Epithelial cell of prostate (primary cell): ENCODE results near the gene PDK4.

ENCODE experiments used
- DNase-seq: peaks from one replicate; pipeline ENCODE4 v3.0.0-alpha.2; 2011; ENCODE audit warnings: low read depth, low spot score
- H3K27ac ChIP-seq: fragments of 450-650 bp; 2 replicates; pipeline ENCODE4 v1.5.1; 2017; ENCODE audit warnings: mild to moderate bottlenecking

The PDK4 gene

GRCh38 chr7:95596198-95597063, at the start of gene PDK4:
PDK4 (minus strand) TSS chr7:95596516; CDS start chr7:95596293, 223 bp downstream.
- DNase-seq = no peak
- no peak within 1 kb of the TSS for H3K27ac ChIP-seq

GRCh38 chr7:95642173-95642572, 45.9 kb upstream of the PDK4 start:
- DNase-seq = no peak
- no peak overlapping the region for H3K27ac ChIP-seq

- DNase-seq = peak; percentile 6
- no peak overlapping the region for H3K27ac ChIP-seq
Measured at GRCh38 chr7:95636140-95636940, 40.0 kb upstream of the PDK4 start.

GRCh38 chr7:95632609-95633008, 36.3 kb upstream of the PDK4 start:
- no peak overlapping the region for H3K27ac ChIP-seq
- no peak for DNase-seq

- H3K27ac ChIP-seq = no peak overlapping the region
- DNase-seq = no peak
Measured at GRCh38 chr7:95631527-95631926, 35.2 kb upstream of the PDK4 start.

- no peak for DNase-seq
- H3K27ac ChIP-seq = no peak overlapping the region
Measured at GRCh38 chr7:95630702-95631458, 34.6 kb upstream of the PDK4 start.

- no peak for DNase-seq
- H3K27ac ChIP-seq = no peak overlapping the region
Measured at GRCh38 chr7:95628831-95629439, 32.6 kb upstream of the PDK4 start.

- DNase-seq = no peak
- H3K27ac ChIP-seq = no peak overlapping the region
Measured at GRCh38 chr7:95623788-95624187, 27.5 kb upstream of the PDK4 start.

GRCh38 chr7:95622859-95623258, 26.5 kb upstream of the PDK4 start:
- H3K27ac ChIP-seq = no peak overlapping the region
- DNase-seq = no peak

GRCh38 chr7:95622001-95622549, 25.8 kb upstream of the PDK4 start:
- no peak overlapping the region for H3K27ac ChIP-seq

GRCh38 chr7:95621404-95621803, 25.1 kb upstream of the PDK4 start:
- DNase-seq = no peak
- no peak overlapping the region for H3K27ac ChIP-seq

More at GRCh38 chr7:95622001-95622549, 25.8 kb upstream of the PDK4 start:
- DNase-seq = no peak

- H3K27ac ChIP-seq = no peak overlapping the region
- DNase-seq = no peak
Measured at GRCh38 chr7:95620631-95621030, 24.3 kb upstream of the PDK4 start.

GRCh38 chr7:95619921-95620320, 23.6 kb upstream of the PDK4 start:
- DNase-seq = no peak
- no peak overlapping the region for H3K27ac ChIP-seq

- no peak for DNase-seq
Measured at GRCh38 chr7:95619517-95619916, 23.2 kb upstream of the PDK4 start.

GRCh38 chr7:95614442-95614940, 18.2 kb upstream of the PDK4 start:
- DNase-seq = no peak

More at GRCh38 chr7:95619517-95619916, 23.2 kb upstream of the PDK4 start:
- H3K27ac ChIP-seq = no peak overlapping the region

GRCh38 chr7:95611224-95611623, 14.9 kb upstream of the PDK4 start:
- DNase-seq = no peak
- H3K27ac ChIP-seq = no peak overlapping the region

More at GRCh38 chr7:95614442-95614940, 18.2 kb upstream of the PDK4 start:
- H3K27ac ChIP-seq = no peak overlapping the region

- no peak for DNase-seq
- H3K27ac ChIP-seq = peak overlapping the region; percentile 17
Measured at GRCh38 chr7:95609277-95609971, 13.1 kb upstream of the PDK4 start.

GRCh38 chr7:95608359-95609173, 12.2 kb upstream of the PDK4 start:
- peak; percentile 86 for DNase-seq
- H3K27ac ChIP-seq = peak overlapping the region; percentile 17
